T-cell (primary cell): ENCODE data around the gene CD247. TPM values are rescaled to one million over a fixed set of nuclear protein-coding genes. Genes with fewer than 3 reads are reported as not detected.

ENCODE experiments used
- ATAC-seq, 4 experiments: fragments of 200-7000 bp in 3 of 4; fragments of 150-1000 bp in 1 of 4; cut with Tn5 transposase; replicated peaks in 1 of 4; 1 replicate in 3 of 4; 2 replicates in 1 of 4; pipeline ENCODE4 v1.10.0; 2021; ENCODE audit warnings: moderate library complexity in 3 of 4, mild to moderate bottlenecking in 2 of 4, moderate number of reproducible peaks in 1 of 4
- CTCF ChIA-PET, 2 donors: fragments of 300-600 bp; sonication (Branson Sonifier 250); formaldehyde crosslinking; loops; one replicate each; lab custom pipeline; 2022; ENCODE audit warnings: antibody characterized with exemption in 2 of 2; lab: Charles Lee
- POLR2A ChIA-PET, 2 donors: fragments of 300-600 bp; sonication (Branson Sonifier 250); formaldehyde crosslinking; loops; one replicate each; lab custom pipeline; 2022; ENCODE audit warnings: antibody characterized with exemption in 2 of 2; lab: Charles Lee
- DNase-seq, 35 experiments: peaks; one replicate each; pipeline versions ENCODE4 v3.0.0 to v3.0.0-alpha.2; 2013 to 2023
- H3K27ac ChIP-seq: one replicate; pipeline ENCODE4 v1.5.1; 2013; ENCODE audit warnings: low read length
- H3K27me3 ChIP-seq, 2 experiments: replicated peaks in 1 of 2; 1 replicate in 1 of 2; 2 replicates in 1 of 2; pipeline versions ENCODE4 v1.6.1 to v1.7.0; 2013; ENCODE audit warnings: low read length in 1 of 2, mixed read lengths in 1 of 2; ENCODE audit not compliant: control insufficient read depth in 2 of 2, insufficient read depth in 2 of 2; ENCODE audit errors: extremely low read depth in 1 of 2
- H3K36me3 ChIP-seq, 2 donors: 1 replicate in 1 of 2; 2 replicates in 1 of 2; pipeline versions ENCODE4 v1.6.1 to v1.7.0; 2013; ENCODE audit warnings: low read length in 1 of 2; ENCODE audit not compliant: control insufficient read depth in 2 of 2, insufficient read depth in 1 of 2; ENCODE audit errors: extremely low read depth in 1 of 2
- H3K4me1 ChIP-seq, 2 experiments: 1 replicate in 1 of 2; 2 replicates in 1 of 2; pipeline versions ENCODE4 v1.6.1 to v1.7.0; 2013; ENCODE audit warnings: low read length in 2 of 2, mixed read lengths in 1 of 2; ENCODE audit not compliant: insufficient read depth in 2 of 2, control insufficient read depth in 1 of 2; ENCODE audit errors: extremely low read depth in 1 of 2
- H3K4me3 ChIP-seq, 2 donors: 1 replicate in 1 of 2; 2 replicates in 1 of 2; pipeline versions ENCODE4 v1.5.1 to v1.7.0; 2013; ENCODE audit warnings: mild to moderate bottlenecking in 2 of 2, low read length in 1 of 2, moderate library complexity in 1 of 2; ENCODE audit not compliant: control insufficient read depth in 1 of 2; ENCODE audit errors: extremely low read depth in 1 of 2
- H3K9me3 ChIP-seq: 2 replicates; pipeline ENCODE4 v1.7.0; 2013
- H3K27ac Mint-ChIP-seq, 2 donors: one replicate each; pipeline ENCODE4 v1.8.0; 2020 to 2021; ENCODE audit warnings: mild to moderate bottlenecking in 2 of 2, mixed read lengths in 2 of 2
- H3K27me3 Mint-ChIP-seq, 2 donors: one replicate each; pipeline ENCODE4 v1.8.0; 2021 to 2022; ENCODE audit warnings: mixed read lengths in 2 of 2
- H3K36me3 Mint-ChIP-seq: one replicate; pipeline ENCODE4 v1.8.0; 2021; ENCODE audit warnings: mixed read lengths
- H3K4me1 Mint-ChIP-seq, 3 donors: one replicate each; pipeline ENCODE4 v1.8.0; 2020 to 2022; ENCODE audit warnings: mixed read lengths in 3 of 3, mild to moderate bottlenecking in 1 of 3
- H3K4me3 Mint-ChIP-seq, 3 donors: one replicate each; pipeline ENCODE4 v1.8.0; 2020 to 2022; ENCODE audit warnings: mild to moderate bottlenecking in 3 of 3, mixed read lengths in 3 of 3, moderate library complexity in 3 of 3
- H3K9me3 Mint-ChIP-seq, 3 donors: one replicate each; pipeline ENCODE4 v1.8.0; 2020 to 2022; ENCODE audit warnings: mixed read lengths in 3 of 3
- WGBS: methylation state at CpG from one replicate; pipeline ENCODE4 v1.1.5; 2013; ENCODE audit warnings: missing lambda C conversion rate; ENCODE audit not compliant: insufficient coverage; 5-methylcytosine and 5-hydroxymethylcytosine counted together
- total RNA-seq, 35 experiments: library from RNA in 6 of 35; stranded (reverse) in 6 of 35; fragments of 120-200 nt in 1 of 35; gene quantifications; one replicate each; pipeline versions ENCODE4 v1.2.1 to v1.2.4 and lab custom pipeline; 2013 to 2026

CD247 gene
- total RNA-seq, 5 donors from 2014 or later (not counting 1 experiment from before 2014, with no cell fraction given) = 324 to 414 (median 385) TPM

- H3K4me3 Mint-ChIP-seq = peak overlapping the region; percentile 6 to 38 (median 34)
- ChIA-PET CTCF (interaction anchor here in 1 of 2 donors (0.9 to 2.8 kb wide), 5 partner anchors 11 to 66 kb away, joined by 4 to 7 read pairs (median 4); no protein-coding TSS in a partner anchor), POLR2A (interaction anchor here (0.6 to 1.1 kb wide), 6 partner anchors 11 to 247 kb away, joined by 3 to 5 read pairs (median 4); no protein-coding TSS in a partner anchor)
- peaks cover 56 to 58% of the 10 kb centered on the region in 2 experiments for H3K4me1 ChIP-seq
- no peak overlapping the region for H3K4me3 ChIP-seq
- peak overlapping the region; percentile 34 for H3K27ac ChIP-seq
- H3K36me3 ChIP-seq = peaks cover 3 to 44% of the 10 kb centered on the region in 2 donors
- no peaks in the 10 kb centered on the region for H3K27me3 ChIP-seq
- H3K9me3 Mint-ChIP-seq = no peaks in the 10 kb centered on the region
- H3K9me3 ChIP-seq = no peaks in the 10 kb centered on the region
- no peaks in the 10 kb centered on the region for H3K27me3 Mint-ChIP-seq
- 76% methylated on average over 14 of the region's 15 CpGs for WGBS
- H3K36me3 Mint-ChIP-seq = peaks cover 20% of the 10 kb centered on the region
- peak in 1 of 35 experiments; percentile 6 for DNase-seq
- H3K27ac Mint-ChIP-seq = peak overlapping the region; percentile 90
- ATAC-seq = peak; percentile 44 to 69 (median 62)
- peaks cover 84 to 92% (median 87%) of the 10 kb centered on the region in 3 donors for H3K4me1 Mint-ChIP-seq
Measured at GRCh38 chr1:167467126-167467710, 51.1 kb downstream of the CD247 start.

GRCh38 chr1:167465743-167466142, 52.6 kb downstream of the CD247 start:
- DNase-seq = peak in 1 of 35 experiments; percentile 1
- H3K4me3 ChIP-seq = no peak overlapping the region
- H3K36me3 ChIP-seq = peaks cover 6 to 51% of the 10 kb centered on the region in 2 donors
- peak overlapping the region; percentile 86 to 91 for H3K27ac Mint-ChIP-seq
- H3K36me3 Mint-ChIP-seq = peaks cover 20% of the 10 kb centered on the region
- peaks cover 88 to 91% (median 89%) of the 10 kb centered on the region in 3 donors for H3K4me1 Mint-ChIP-seq
- H3K4me1 ChIP-seq = peaks cover 52 to 70% of the 10 kb centered on the region in 2 experiments
- peak overlapping the region; percentile 44 for H3K27ac ChIP-seq
- no peaks in the 10 kb centered on the region for H3K27me3 Mint-ChIP-seq
- H3K27me3 ChIP-seq = no peaks in the 10 kb centered on the region
- POLR2A ChIA-PET = interaction anchor here in 1 of 2 donors (0.7 to 1.0 kb wide), 2 partner anchors 50 to 56 kb away, joined by 3 to 6 read pairs; no protein-coding TSS in a partner anchor
- no peaks in the 10 kb centered on the region for H3K9me3 ChIP-seq
- peak overlapping the region in 2 of 3 donors; percentile 32 to 57 for H3K4me3 Mint-ChIP-seq
- CTCF ChIA-PET = interaction anchor here (0.7 to 1.4 kb wide), 5 partner anchors 12 to 67 kb away, joined by 3 to 8 read pairs (median 3); no protein-coding TSS in a partner anchor
- WGBS = 100% methylated on average over 1 of the region's 1 CpG
- no peak for ATAC-seq
- no peaks in the 10 kb centered on the region for H3K9me3 Mint-ChIP-seq

- Mint-ChIP-seq H3K9me3 (no peaks in the 10 kb centered on the region), H3K36me3 (peaks cover 20% of the 10 kb centered on the region), H3K4me3 (peak overlapping the region; percentile 1 to 60 (median 57)), H3K27me3 (no peaks in the 10 kb centered on the region), H3K4me1 (peaks cover 88 to 93% (median 91%) of the 10 kb centered on the region in 3 donors), H3K27ac (peak overlapping the region; percentile 86 to 91)
- no CpG with 5 or more reads among the region's 2 CpGs for WGBS
- Histone ChIP-seq H3K4me1 (peaks cover 50 to 75% of the 10 kb centered on the region in 2 experiments), H3K36me3 (peaks cover 6 to 56% of the 10 kb centered on the region in 2 donors), H3K9me3 (no peaks in the 10 kb centered on the region), H3K27me3 (no peaks in the 10 kb centered on the region), H3K4me3 (no peak overlapping the region), H3K27ac (peak overlapping the region; percentile 30)
- ChIA-PET POLR2A (interaction anchor here (0.7 to 1.3 kb wide), 4 partner anchors 9 to 57 kb away, joined by 3 to 6 read pairs (median 4); no protein-coding TSS in a partner anchor), CTCF (interaction anchor here (0.7 to 0.8 kb wide), 4 partner anchors 15 to 555 kb away, joined by 3 to 5 read pairs (median 4); no protein-coding TSS in a partner anchor)
- ATAC-seq = no peak
- no peak for DNase-seq
Measured at GRCh38 chr1:167465018-167465417, 53.3 kb downstream of the CD247 start.

- ATAC-seq (no peak), DNase-seq (no peak)
- Mint-ChIP-seq H3K27ac (peak overlapping the region; percentile 86 to 91), H3K27me3 (no peaks in the 10 kb centered on the region), H3K4me3 (peak overlapping the region in 1 of 3 donors; percentile 57), H3K9me3 (no peaks in the 10 kb centered on the region), H3K4me1 (peaks cover 78 to 90% (median 90%) of the 10 kb centered on the region in 3 donors), H3K36me3 (peaks cover 19% of the 10 kb centered on the region)
- WGBS = 88% methylated on average over 2 of the region's 6 CpGs
- Histone ChIP-seq H3K36me3 (peaks cover 6 to 53% of the 10 kb centered on the region in 2 donors), H3K27me3 (no peaks in the 10 kb centered on the region), H3K4me3 (no peak overlapping the region), H3K27ac (peak overlapping the region; percentile 30), H3K4me1 (peaks cover 51 to 68% of the 10 kb centered on the region in 2 experiments), H3K9me3 (no peaks in the 10 kb centered on the region)
- CTCF ChIA-PET = interaction anchor here in 1 of 2 donors (0.7 to 1.2 kb wide), 2 partner anchors 9 to 29 kb away, joined by 3 to 4 read pairs; no protein-coding TSS in a partner anchor
- POLR2A ChIA-PET = interaction anchor here (0.5 to 1.3 kb wide), 4 partner anchors 8 to 43 kb away, joined by 3 to 6 read pairs (median 4); no protein-coding TSS in a partner anchor
Measured at GRCh38 chr1:167463875-167464575, 54.3 kb downstream of the CD247 start.

- CTCF ChIA-PET = no interaction called here
- POLR2A ChIA-PET = interaction anchor here in 1 of 2 donors (1.1 kb wide), 1 partner anchor 45 kb away, joined by 3 read pairs; no protein-coding TSS in a partner anchor
- H3K27me3 ChIP-seq = no peaks in the 10 kb centered on the region
- H3K4me3 ChIP-seq = no peak overlapping the region
- no peaks in the 10 kb centered on the region for H3K9me3 Mint-ChIP-seq
- peak overlapping the region; percentile 86 to 91 for H3K27ac Mint-ChIP-seq
- no peaks in the 10 kb centered on the region for H3K27me3 Mint-ChIP-seq
- H3K36me3 ChIP-seq = peaks cover 10 to 56% of the 10 kb centered on the region in 2 donors
- WGBS = 65% methylated on average over 4 of the region's 4 CpGs
- H3K4me3 Mint-ChIP-seq = peak overlapping the region in 1 of 3 donors; percentile 46
- H3K4me1 ChIP-seq = peaks cover 53 to 68% of the 10 kb centered on the region in 2 experiments
- H3K9me3 ChIP-seq = no peaks in the 10 kb centered on the region
- peak overlapping the region; percentile 17 for H3K27ac ChIP-seq
- H3K36me3 Mint-ChIP-seq = peaks cover 24% of the 10 kb centered on the region
- peak in 1 of 35 experiments; percentile 5 for DNase-seq
- no peak for ATAC-seq
- peaks cover 78 to 87% (median 86%) of the 10 kb centered on the region in 3 donors for H3K4me1 Mint-ChIP-seq
Measured at GRCh38 chr1:167463080-167463479, 55.2 kb downstream of the CD247 start.
